OCI-LY7 (cell line): ENCODE measurements around the gene MNT.

Experiments
- CTCF ChIP-seq: fragments of 200-600 bp; sonication (generic); conservative IDR thresholded peaks from 2 replicates; pipeline ENCODE4 v1.5.1; 2014; ENCODE audit warnings: mild to moderate bottlenecking, antibody characterized with exemption, low read length, moderate library complexity, mixed read lengths
- EZH2phosphoT487 ChIP-seq: fragments of 200-600 bp; sonication (generic); IDR thresholded peaks from 2 replicates; pipeline ENCODE4 v1.6.1; 2018; ENCODE audit warnings: low read depth, borderline replicate concordance, mild to moderate bottlenecking, mixed run types, antibody characterized with exemption, low read length, moderate library complexity, mixed read lengths

- TF ChIP-seq CTCF (no peak), EZH2phosphoT487 (no peak)
These were observed 3.4 kb downstream of the MNT start for GRCh38 chr17:2397247-2398171.
